Activated CD4-positive, alpha-beta memory T cell treated with anti-CD3 and anti-CD28 coated beads for 36 hours (primary cell): ENCODE data around the gene LIX1L. TPM values are rescaled to one million over a fixed set of nuclear protein-coding genes. Genes with fewer than 3 reads are reported as not detected.
A peak's percentile ranks its signal among the peaks of the same experiment; 100 is the strongest.

Experiments
- CTCF ChIA-PET: fragments of 350-600 bp; sonication (Branson Sonifier 250); formaldehyde crosslinking; loops from one replicate; lab custom pipeline; 2021; ENCODE audit warnings: antibody characterized with exemption, inconsistent platforms; lab: Charles Lee
- POLR2A ChIA-PET: fragments of 350-600 bp; sonication (Branson Sonifier 250); formaldehyde crosslinking; loops from one replicate; lab custom pipeline; 2021; ENCODE audit warnings: antibody characterized with exemption; lab: Charles Lee
- DNase-seq: peaks from one replicate; pipeline ENCODE4 v3.0.0-alpha.2; 2020
- H3K27ac Mint-ChIP-seq: one replicate; pipeline ENCODE4 v1.8.0; 2021; ENCODE audit warnings: mixed read lengths
- H3K27me3 Mint-ChIP-seq: one replicate; pipeline ENCODE4 v1.8.0; 2021; ENCODE audit warnings: mixed read lengths
- H3K36me3 Mint-ChIP-seq: one replicate; pipeline ENCODE4 v1.8.0; 2021; ENCODE audit warnings: mixed read lengths
- H3K4me1 Mint-ChIP-seq: one replicate; pipeline ENCODE4 v1.8.0; 2021; ENCODE audit warnings: low read depth, mixed read lengths
- H3K4me3 Mint-ChIP-seq: one replicate; pipeline ENCODE4 v1.8.0; 2021; ENCODE audit warnings: mild to moderate bottlenecking, mixed read lengths
- H3K9me3 Mint-ChIP-seq: one replicate; pipeline ENCODE4 v1.8.0; 2021; ENCODE audit warnings: mixed read lengths
- intact Hi-C: fragments of 100-400 bp; cut with micrococcal nuclease; formaldehyde crosslinking; loops from one replicate; pipeline ENCODE4 v1.15.1; 2023
- total RNA-seq, 2 experiments: library from RNA; stranded (reverse); gene quantifications; one replicate each; pipeline ENCODE4 v1.2.3, GENCODE V29; 2021

Gene LIX1L
- total RNA-seq, 2 experiments from 2014 or later = 46.6 to 47.8 TPM

DNA sequence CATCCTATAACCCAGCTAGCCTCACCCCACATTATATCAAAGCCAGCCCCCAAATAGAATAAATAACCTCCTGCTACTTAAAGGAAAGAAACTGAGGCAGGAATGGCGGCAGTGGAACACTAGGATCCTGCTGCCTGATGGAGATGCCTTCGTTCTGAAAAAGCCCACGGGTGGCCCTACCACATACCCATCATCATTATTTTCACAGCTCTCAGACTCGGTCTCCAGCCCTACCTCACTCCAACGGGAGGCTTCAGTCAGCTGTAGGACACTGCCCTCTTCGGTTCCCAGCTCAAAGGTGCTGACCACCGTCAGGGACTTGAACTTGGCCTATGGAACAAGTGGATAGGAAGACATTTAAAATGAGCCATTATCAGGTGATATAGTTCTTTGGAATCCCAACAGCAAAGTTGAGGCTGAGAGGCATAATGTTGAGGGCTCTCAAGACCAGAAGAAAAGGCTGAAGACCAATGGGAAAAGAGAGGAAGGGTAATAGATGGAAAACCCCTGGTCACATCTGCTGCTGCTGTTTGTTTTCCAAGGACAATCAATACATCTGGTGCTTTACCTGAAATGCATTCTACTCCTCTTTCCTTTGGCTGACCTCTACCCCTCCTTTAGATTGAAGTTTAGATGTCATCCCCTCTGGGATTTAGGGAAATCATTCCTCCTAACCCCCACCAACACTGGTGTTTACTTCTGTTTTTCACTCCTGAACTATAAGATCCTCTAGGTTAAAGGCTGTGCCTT lies 64.3 kb downstream of the LIX1L start:
- CTCF ChIA-PET = interaction anchor here (0.6 to 3.6 kb wide), 9 partner anchors 16 to 123 kb away, joined by 3 to 35 read pairs (median 5); partner anchors contain the start of genes ITGA10, NUDT17, PIAS3 and RBM8A
- H3K36me3 Mint-ChIP-seq = peaks cover 2% of the 10 kb centered on the region
- H3K27me3 Mint-ChIP-seq = no peaks in the 10 kb centered on the region
- no peak for DNase-seq
- no peaks in the 10 kb centered on the region for H3K4me1 Mint-ChIP-seq
- H3K9me3 Mint-ChIP-seq = no peaks in the 10 kb centered on the region
- intact Hi-C loops = no loop called here
- POLR2A ChIA-PET = no interaction called here
- no peak overlapping the region for H3K27ac Mint-ChIP-seq
- no peak overlapping the region for H3K4me3 Mint-ChIP-seq

DNA sequence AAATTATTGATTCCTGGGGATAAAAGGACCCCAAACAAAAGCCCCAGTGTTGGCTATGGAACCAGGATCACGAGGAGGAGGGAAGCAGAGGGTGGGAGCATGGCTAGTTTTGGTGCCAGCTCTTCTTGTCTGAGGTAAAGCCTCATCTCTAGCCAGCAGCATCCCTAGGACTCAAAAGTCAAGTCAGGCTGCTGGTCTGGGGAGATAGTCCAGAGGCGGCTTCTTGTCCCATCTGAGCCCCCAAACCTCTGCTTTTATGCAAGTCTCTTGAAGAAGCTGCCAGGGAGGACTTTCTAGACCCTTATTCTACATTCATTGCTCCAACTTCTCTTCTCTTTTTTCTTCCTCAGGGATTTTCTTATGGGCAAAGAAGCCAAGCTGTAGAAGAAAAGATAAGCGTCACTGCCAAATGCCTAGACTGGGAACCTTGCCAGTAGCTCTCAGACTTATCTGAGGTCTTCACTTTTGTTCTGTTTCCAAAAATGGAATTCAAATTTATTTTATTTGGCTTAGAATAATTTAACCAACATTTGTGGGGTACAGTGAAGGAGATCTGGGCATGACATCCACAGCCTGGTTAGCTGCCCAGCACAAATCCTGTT lies 65.2 kb downstream of the LIX1L start:
- ChIA-PET POLR2A (interaction anchor here (1.8 kb wide), 1 partner anchor 33 kb away, joined by 4 read pairs; no protein-coding TSS in a partner anchor), CTCF (interaction anchor here (0.6 to 3.6 kb wide), 21 partner anchors 11 to 145 kb away, joined by 3 to 35 read pairs (median 5); partner anchors contain the start of genes ITGA10, LIX1L, NUDT17 and PIAS3)
- H3K27me3 Mint-ChIP-seq = no peaks in the 10 kb centered on the region
- H3K27ac Mint-ChIP-seq = no peak overlapping the region
- no peak for DNase-seq
- H3K36me3 Mint-ChIP-seq = no peaks in the 10 kb centered on the region
- intact Hi-C loops = no loop called here
- no peaks in the 10 kb centered on the region for H3K4me1 Mint-ChIP-seq
- no peak overlapping the region for H3K4me3 Mint-ChIP-seq
- no peaks in the 10 kb centered on the region for H3K9me3 Mint-ChIP-seq

DNA sequence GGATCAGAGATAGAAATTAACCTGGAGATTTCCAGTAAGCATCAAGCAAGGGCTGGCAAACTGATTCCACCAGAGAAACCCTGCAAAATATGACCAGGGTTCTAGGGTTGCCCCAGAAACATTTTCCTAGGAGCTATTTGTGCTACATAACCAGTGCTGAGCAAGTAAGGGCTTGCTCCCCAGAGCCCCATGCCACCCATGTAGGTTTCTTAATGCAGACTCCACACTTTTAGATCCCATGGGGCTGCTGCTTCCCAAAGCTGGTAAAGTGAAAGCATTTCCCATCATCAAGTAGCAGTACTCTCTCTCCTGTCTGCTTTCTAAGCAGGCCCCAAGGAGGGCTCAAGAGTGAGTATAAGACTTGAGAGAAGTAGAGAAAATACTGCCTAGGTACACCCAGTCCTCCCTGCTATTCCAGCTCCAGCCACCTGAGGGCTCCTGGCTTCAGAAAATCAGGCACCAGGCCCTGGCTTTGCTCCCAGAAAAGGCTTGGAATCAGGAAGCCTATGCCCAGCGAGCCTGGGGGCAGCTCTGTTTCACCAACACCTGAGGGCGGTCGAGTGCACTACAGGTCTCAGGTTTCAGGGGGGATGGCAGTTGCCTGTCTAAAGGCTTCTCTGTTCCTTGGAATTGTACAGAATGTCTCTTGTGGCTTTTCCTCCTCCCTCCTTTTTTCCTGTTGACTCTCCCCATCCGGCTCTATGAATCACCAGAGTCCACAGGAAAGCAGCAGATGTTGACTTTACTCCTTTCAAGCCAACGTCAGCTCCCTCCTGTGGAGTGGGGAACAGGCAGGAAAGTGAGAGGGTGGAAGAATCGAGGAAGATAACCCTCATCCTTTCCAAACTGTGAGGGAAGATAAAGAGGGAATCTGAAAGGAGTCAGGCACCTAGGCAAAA lies 66.0 kb downstream of the LIX1L start:
- Mint-ChIP-seq H3K27me3 (no peaks in the 10 kb centered on the region), H3K27ac (no peak overlapping the region), H3K9me3 (no peaks in the 10 kb centered on the region), H3K4me1 (peaks cover 1% of the 10 kb centered on the region), H3K36me3 (no peaks in the 10 kb centered on the region), H3K4me3 (no peak overlapping the region)
- ChIA-PET POLR2A (interaction anchor here (1.8 kb wide), 1 partner anchor 32 kb away, joined by 4 read pairs; no protein-coding TSS in a partner anchor), CTCF (interaction anchor here (0.6 to 3.6 kb wide), 28 partner anchors 9 to 146 kb away, joined by 3 to 35 read pairs (median 4); partner anchors contain the start of genes HJV, ITGA10, LIX1L and NUDT17)
- peak; percentile 74 for DNase-seq
- intact Hi-C loops = loop anchor here (1.0 kb wide), 1 partner anchor 121 kb away; no protein-coding TSS in a partner anchor

DNA sequence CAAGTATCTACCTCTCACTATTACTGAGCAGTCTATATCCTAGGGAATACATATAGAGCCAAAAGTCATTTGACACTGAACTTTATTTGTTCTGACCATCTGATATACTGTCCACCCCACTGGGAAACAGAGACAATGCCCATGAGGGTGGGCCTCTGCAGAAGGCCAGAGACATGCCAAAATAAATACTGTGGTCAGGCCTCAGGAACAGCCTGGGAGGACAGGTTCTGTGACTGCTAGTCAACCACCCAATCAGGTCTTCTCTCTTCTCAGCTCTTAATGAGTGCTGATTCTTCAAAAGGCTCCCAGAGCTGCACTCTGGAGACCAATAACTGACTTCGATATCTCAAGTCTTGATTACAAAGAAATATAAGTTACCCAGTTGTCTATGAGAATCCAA lies 66.7 kb downstream of the LIX1L start:
- H3K27me3 Mint-ChIP-seq = no peaks in the 10 kb centered on the region

DNA sequence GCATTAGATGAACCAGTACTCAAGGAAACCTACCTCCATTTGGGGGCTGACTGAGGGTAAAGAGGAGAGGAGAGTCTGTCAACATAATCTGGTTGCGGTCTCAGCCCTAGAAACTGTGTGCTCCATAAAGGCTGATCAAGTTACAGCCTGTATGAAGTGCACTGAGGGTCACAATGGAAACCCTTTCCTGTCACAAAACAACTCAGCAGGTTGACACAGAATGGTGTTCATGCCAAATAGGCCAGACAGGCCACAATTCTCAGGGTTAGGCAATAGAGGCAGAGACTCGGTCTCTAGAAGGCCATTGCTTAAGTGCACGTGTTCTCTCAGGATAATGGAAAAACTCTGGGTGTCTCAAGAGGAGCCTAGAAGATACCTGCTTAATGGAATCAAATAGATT lies 68.1 kb downstream of the LIX1L start:
- Mint-ChIP-seq H3K27ac (no peak overlapping the region), H3K4me1 (peaks cover 17% of the 10 kb centered on the region), H3K9me3 (no peaks in the 10 kb centered on the region), H3K27me3 (peaks cover 7% of the 10 kb centered on the region), H3K36me3 (no peaks in the 10 kb centered on the region), H3K4me3 (no peak overlapping the region)
- intact Hi-C loops = no loop called here
- no peak for DNase-seq
- ChIA-PET CTCF (interaction anchor here (1.1 kb wide), 1 partner anchor 44 kb away, joined by 3 read pairs; the partner anchor contains the start of gene NUDT17), POLR2A (no interaction called here)

More for the DNA sequence above, 66.7 kb downstream of the LIX1L start:
- intact Hi-C loops = loop anchor here (1.0 kb wide), 1 partner anchor 122 kb away; no protein-coding TSS in a partner anchor
- H3K9me3 Mint-ChIP-seq = no peaks in the 10 kb centered on the region
- H3K27ac Mint-ChIP-seq = no peak overlapping the region
- CTCF ChIA-PET = interaction anchor here (0.6 to 3.6 kb wide), 22 partner anchors 8 to 131 kb away, joined by 3 to 35 read pairs (median 5); partner anchors contain the start of genes HJV, ITGA10, NUDT17 and PIAS3
- DNase-seq = no peak
- POLR2A ChIA-PET = interaction anchor here (1.8 kb wide), 1 partner anchor 32 kb away, joined by 4 read pairs; no protein-coding TSS in a partner anchor
- H3K36me3 Mint-ChIP-seq = no peaks in the 10 kb centered on the region
- H3K4me1 Mint-ChIP-seq = peaks cover 7% of the 10 kb centered on the region
- H3K4me3 Mint-ChIP-seq = no peak overlapping the region

DNA sequence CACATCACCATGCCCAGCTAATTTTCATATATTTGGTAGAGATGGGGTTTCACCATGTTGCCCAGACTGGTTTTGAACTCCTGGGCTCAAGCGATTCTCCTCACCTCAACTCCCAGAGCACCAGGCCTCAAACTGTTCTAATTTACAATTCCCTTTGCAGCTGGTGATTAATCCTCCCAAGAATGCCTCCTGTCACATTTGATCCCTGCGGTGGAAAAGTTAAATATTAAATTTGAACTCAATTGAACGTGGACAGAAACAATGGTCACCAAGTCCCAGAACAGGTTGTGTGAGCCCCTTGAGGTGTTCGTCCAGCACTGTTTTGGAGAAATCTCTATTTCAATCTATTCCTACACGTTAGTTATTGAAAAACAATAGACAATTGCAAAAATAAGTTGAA lies 70.2 kb downstream of the LIX1L start:
- POLR2A ChIA-PET = no interaction called here
- H3K4me1 Mint-ChIP-seq = peaks cover 19% of the 10 kb centered on the region
- no peaks in the 10 kb centered on the region for H3K9me3 Mint-ChIP-seq
- H3K4me3 Mint-ChIP-seq = no peak overlapping the region
- no peaks in the 10 kb centered on the region for H3K36me3 Mint-ChIP-seq
- intact Hi-C loops = no loop called here
- peaks cover 18% of the 10 kb centered on the region for H3K27me3 Mint-ChIP-seq
- H3K27ac Mint-ChIP-seq = no peak overlapping the region
- CTCF ChIA-PET = no interaction called here
- DNase-seq = no peak

DNA sequence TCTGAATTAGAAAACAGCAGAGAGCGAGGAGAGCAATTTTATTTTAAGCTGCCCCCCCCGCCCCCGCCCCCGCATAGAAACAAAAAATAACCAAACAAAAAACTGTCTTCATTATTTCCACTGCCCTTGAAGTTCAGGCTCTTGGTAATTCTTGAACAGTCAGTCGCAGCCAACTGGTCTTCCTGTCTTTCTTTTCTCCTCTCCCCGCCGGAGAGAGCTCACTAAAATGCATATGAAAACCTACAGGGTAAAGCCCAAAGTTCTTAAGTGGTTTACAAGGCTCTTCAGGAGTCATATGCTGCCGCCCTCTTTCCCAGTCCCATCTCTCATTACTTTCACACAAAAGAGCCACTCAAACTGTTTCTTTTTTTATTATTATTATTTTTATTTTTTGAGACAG lies 71.0 kb downstream of the LIX1L start:
- POLR2A ChIA-PET = interaction anchor here (1.3 kb wide), 1 partner anchor 67 kb away, joined by 3 read pairs; no protein-coding TSS in a partner anchor
- no peaks in the 10 kb centered on the region for H3K9me3 Mint-ChIP-seq
- DNase-seq = no peak
- H3K4me1 Mint-ChIP-seq = peaks cover 19% of the 10 kb centered on the region
- peak overlapping the region; percentile 36 for H3K4me3 Mint-ChIP-seq
- no peaks in the 10 kb centered on the region for H3K36me3 Mint-ChIP-seq
- no peak overlapping the region for H3K27ac Mint-ChIP-seq
- intact Hi-C loops = no loop called here
- CTCF ChIA-PET = interaction anchor here (0.6 to 2.7 kb wide), 3 partner anchors 8 to 120 kb away, joined by 3 to 15 read pairs (median 8); partner anchors contain the start of gene NUDT17
- H3K27me3 Mint-ChIP-seq = peaks cover 18% of the 10 kb centered on the region

DNA sequence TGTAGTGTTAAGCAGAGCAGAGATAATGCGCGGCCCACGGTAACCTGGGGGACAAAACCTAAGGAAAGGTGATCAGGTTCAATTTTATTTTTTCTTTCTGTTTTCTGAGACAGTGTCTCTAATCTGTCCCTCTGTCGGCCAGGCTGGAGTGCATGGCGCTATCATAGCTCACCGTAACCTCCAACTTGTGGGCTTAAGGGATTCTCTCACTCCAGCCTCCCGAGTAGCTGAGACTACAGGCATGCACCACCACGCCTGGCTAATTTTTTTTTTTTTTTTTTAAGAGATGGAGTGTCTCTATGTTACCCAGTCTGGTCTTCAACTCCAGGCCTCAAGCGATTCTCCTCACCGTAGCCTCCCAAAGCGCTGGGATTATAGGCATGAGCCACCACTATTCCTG lies 71.4 kb downstream of the LIX1L start:
- POLR2A ChIA-PET = interaction anchor here (1.3 kb wide), 2 partner anchors 28 to 68 kb away, joined by 3 to 4 read pairs; partner anchors contain the start of gene PIAS3
- Mint-ChIP-seq H3K36me3 (no peaks in the 10 kb centered on the region), H3K4me3 (peak overlapping the region; percentile 78), H3K27ac (no peak overlapping the region), H3K4me1 (peaks cover 19% of the 10 kb centered on the region), H3K27me3 (peaks cover 18% of the 10 kb centered on the region), H3K9me3 (no peaks in the 10 kb centered on the region)
- CTCF ChIA-PET = interaction anchor here (0.6 to 2.7 kb wide), 3 partner anchors 9 to 121 kb away, joined by 3 to 15 read pairs (median 8); partner anchors contain the start of gene NUDT17
- intact Hi-C loops = no loop called here
- no peak for DNase-seq

DNA sequence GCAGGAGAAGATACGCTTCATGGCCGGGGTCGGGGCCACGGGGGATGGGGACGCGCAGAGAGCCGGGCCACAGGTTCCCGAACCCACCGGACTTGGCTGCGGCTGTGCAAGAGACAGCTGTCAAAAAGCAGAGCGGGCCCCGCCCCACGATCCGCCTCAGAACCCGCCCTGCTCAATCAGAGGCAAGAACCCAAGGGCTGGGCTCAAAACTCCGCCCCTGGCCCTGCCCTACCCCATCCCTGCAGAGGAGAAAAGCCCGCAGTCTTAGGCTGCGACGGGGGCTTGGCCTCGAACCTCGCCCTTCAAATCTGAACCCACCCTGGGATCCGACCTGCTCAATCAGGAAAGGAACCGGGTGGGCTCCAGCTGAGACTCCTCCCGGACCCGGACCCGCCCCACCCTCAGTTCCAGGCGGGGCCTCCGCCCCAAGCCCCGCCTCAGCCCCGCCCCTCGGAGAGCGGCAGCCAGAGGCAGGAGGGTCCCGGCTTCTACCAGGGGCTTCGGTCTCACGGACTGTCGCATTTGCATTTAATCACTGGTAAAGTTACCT lies 72.0 kb downstream of the LIX1L start, which contains the start of gene ANKRD35:
Gene ANKRD35, minus strand, starts transcription at position 129 of the 550 bp plus-strand sequence. Its CDS starts 108 bp downstream, at position 21.
- no peak within 1 kb of the TSS for H3K27ac Mint-ChIP-seq
- intact Hi-C loops = loop anchor here (1.0 kb wide), 1 partner anchor 27 kb away; the partner anchor contains the start of gene PIAS3
- H3K36me3 Mint-ChIP-seq = no peaks in the 10 kb centered on the region
- no peaks in the 10 kb centered on the region for H3K9me3 Mint-ChIP-seq
- H3K4me1 Mint-ChIP-seq = peaks cover 19% of the 10 kb centered on the region
- H3K4me3 Mint-ChIP-seq = peak within 1 kb of the TSS; percentile 78
- peak; percentile 92 for DNase-seq
- CTCF ChIA-PET = interaction anchor here (2.2 to 2.7 kb wide), 2 partner anchors 40 to 121 kb away, joined by 8 to 15 read pairs; partner anchors contain the start of gene NUDT17
- POLR2A ChIA-PET = interaction anchor here (1.3 kb wide), 2 partner anchors 27 to 68 kb away, joined by 3 to 4 read pairs; partner anchors contain the start of gene PIAS3
- H3K27me3 Mint-ChIP-seq = peaks cover 18% of the 10 kb centered on the region

DNA sequence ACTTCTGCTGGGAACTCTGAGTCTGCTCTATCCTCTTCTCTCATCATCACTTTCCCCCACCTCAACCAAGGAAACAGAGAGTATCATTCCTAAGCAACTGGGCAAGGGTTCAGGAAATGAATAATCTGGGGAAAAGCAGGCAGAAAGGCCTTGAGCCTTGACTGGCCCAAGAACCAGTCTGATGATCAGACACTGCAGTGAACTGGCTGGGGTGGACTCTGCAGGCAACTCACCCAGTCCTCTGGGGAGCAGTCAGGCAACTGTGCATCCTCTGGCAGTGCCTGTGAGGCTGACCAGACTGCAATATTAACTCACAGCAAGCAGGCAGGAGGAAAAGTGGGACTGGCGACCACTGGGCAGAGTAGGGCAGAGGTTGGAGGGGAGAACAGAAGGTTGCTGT lies 73.1 kb downstream of the LIX1L start:
- Mint-ChIP-seq H3K9me3 (no peaks in the 10 kb centered on the region), H3K27me3 (peaks cover 18% of the 10 kb centered on the region), H3K27ac (no peak overlapping the region), H3K36me3 (no peaks in the 10 kb centered on the region), H3K4me1 (peaks cover 19% of the 10 kb centered on the region), H3K4me3 (no peak overlapping the region)
- ChIA-PET POLR2A (no interaction called here), CTCF (interaction anchor here (2.7 to 4.7 kb wide), 2 partner anchors 39 to 123 kb away, joined by 8 to 23 read pairs; partner anchors contain the start of gene NUDT17)
- intact Hi-C loops = loop anchor here (1.0 kb wide), 1 partner anchor 25 kb away; the partner anchor contains the start of gene PIAS3
- DNase-seq = no peak
